GM21526 (cell line): ENCODE data around the gene P2RX7.

ENCODE experiments used
- ATAC-seq: cut with Tn5 transposase; IDR thresholded peaks from one replicate; pipeline ENCODE4 v1.9.1; 2021; ENCODE audit warnings: moderate library complexity; ENCODE audit not compliant: unreplicated experiment, low FRiP score

The P2RX7 gene

DNA sequence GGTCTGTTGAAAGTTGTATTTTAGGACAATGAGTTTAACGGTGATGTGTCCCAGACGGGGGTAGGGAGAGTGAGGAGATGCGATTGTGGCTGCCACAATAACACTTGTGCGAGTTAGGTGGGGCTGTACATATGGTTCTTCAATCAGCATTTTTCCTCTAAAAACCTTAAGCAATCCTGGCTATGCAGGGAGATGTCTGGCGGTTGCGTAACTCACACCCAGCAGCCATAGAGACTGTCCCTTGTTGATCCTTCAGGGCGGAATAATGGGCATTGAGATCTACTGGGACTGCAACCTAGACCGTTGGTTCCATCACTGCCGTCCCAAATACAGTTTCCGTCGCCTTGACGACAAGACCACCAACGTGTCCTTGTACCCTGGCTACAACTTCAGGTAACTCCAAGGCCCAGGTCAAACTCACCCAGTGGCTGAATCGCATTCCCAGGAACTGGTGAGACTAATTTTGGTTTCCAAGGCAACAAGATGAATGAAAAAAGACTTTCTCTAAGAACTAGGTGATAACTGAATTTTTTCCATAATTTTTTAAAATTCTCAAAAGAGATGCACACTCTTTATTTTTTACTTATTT, 34.6 kb downstream of the P2RX7 start:
- no peak for ATAC-seq

DNA sequence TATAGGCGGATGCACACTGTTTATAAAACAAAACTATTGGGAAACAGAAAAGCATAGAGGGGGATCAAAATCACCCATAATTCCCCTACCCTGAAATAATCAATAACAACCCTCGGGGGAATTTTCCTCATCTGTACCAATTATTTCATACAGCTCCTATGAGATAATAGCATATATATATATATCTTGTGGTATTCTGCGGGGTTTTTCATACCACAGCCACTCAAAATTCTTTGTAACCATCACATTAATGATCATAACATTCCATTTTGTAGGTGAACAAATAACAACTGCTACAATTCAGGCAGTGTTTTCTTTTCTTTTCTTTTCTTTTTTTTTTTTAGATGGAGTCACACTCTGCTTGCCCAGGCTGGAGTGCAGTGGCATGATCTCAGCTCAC, 35.3 kb downstream of the P2RX7 start:
- no peak for ATAC-seq

DNA sequence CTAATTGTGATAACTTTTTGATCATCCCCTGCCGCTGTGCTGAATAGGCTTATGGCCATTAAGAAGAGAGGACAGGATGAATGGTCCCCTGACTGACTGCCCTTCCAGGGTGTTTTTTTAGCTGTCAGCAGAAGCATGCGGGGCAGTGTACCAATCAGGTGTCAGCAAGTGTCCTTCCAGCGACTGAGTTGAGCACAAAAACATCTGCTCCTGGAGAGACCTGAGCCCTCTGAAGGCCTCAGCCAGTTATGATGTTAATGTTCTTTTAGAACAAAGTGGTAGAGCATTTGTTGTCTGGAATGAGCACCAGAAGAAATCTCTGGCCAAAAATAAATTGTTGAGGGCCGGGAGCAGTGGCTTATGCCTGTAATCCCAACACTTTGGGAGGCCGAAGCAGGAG, 37.5 kb downstream of the P2RX7 start:
- no peak for ATAC-seq

GRCh38 chr12:121170611-121171260, 38.1 kb downstream of the P2RX7 start:
- no peak for ATAC-seq

- ATAC-seq = no peak
Measured at GRCh38 chr12:121172145-121172544, 39.5 kb downstream of the P2RX7 start.

- ATAC-seq = no peak
Measured at GRCh38 chr12:121175383-121176119, 42.9 kb downstream of the P2RX7 start.

- no peak for ATAC-seq
Measured at GRCh38 chr12:121176826-121177529, 44.3 kb downstream of the P2RX7 start.

GRCh38 chr12:121181181-121181580, 48.5 kb downstream of the P2RX7 start:
- ATAC-seq = no peak

GRCh38 chr12:121182222-121182893, 49.7 kb downstream of the P2RX7 start:
- ATAC-seq = no peak

DNA sequence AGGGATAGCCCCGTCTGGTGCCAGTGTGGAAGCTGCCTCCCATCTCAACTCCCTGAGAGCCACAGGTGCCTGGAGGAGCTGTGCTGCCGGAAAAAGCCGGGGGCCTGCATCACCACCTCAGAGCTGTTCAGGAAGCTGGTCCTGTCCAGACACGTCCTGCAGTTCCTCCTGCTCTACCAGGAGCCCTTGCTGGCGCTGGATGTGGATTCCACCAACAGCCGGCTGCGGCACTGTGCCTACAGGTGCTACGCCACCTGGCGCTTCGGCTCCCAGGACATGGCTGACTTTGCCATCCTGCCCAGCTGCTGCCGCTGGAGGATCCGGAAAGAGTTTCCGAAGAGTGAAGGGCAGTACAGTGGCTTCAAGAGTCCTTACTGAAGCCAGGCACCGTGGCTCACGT, 51.7 kb downstream of the P2RX7 start:
- no peak for ATAC-seq

- no peak for ATAC-seq
Measured at GRCh38 chr12:121184984-121185889, 52.6 kb downstream of the P2RX7 start.

GRCh38 chr12:121186826-121187225, 54.1 kb downstream of the P2RX7 start:
- ATAC-seq = no peak

DNA sequence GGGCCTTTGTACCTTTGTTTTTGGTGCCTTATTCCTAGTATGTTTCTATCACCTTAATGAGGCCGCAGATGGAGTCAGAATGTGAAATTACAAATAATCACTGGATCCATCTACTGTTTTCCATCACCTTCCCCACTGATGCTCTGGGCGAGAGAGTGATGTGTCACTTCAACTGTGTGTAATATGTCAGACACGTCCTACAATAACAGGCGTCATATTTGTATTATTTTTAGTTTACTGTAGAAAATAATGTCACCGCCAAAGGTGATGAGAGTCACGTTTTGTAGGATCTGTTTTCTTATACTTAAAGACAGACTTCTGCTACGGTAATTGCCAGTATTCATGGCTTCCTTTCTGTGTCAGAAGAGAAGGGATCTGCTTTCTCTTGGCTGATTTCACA, 54.8 kb downstream of the P2RX7 start:
- no peak for ATAC-seq

- ATAC-seq = no peak
Measured at GRCh38 chr12:121188227-121188626, 55.6 kb downstream of the P2RX7 start.

DNA sequence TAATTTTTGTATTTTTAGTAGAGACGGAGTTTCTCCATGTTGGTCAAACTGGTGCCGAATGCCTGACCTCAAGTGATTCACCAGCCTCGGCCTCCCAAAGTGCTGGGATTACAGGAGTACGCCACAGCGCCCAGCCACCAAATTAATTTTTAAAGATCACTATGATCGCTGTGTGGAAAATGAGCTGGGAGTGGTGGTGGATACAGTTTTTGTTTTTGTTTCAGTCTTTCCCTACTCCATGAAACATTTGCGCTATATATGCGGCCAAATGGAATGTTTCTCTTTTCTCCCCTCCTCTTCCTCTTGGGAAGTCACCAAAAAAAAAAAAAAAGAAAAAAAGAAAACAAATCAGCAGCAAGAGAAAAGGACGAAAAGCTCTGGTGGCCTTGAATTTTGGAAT, 56.5 kb downstream of the P2RX7 start:
- no peak for ATAC-seq

DNA sequence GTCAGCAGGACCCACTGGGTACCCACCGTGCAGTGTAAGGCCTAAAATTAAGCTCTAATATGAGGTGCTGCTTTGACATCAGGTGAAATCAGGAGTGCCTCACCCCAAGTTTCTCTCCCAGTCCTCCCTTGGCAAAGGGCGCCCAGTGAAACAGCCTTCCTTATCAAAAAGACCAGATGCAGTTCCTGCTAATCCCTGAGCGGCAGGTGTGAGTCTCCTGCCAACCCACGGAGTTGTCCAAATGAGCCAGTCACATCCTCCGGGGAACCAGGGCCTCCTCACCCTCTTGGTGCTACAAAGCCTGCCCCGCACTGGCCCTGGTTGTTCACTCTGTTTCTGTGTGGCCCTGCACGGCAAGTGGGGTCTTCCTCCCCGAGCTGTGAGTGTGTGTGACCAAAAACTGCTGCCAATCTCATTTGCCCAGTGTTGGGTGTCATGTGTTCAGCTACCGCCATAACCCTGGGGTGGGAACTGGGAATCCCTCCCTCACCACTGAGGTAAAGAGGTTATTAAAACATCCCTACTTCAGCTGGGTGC, 57.0 kb downstream of the P2RX7 start:
- no peak for ATAC-seq

- no peak for ATAC-seq
Measured at GRCh38 chr12:121190523-121191031, 57.9 kb downstream of the P2RX7 start.

DNA sequence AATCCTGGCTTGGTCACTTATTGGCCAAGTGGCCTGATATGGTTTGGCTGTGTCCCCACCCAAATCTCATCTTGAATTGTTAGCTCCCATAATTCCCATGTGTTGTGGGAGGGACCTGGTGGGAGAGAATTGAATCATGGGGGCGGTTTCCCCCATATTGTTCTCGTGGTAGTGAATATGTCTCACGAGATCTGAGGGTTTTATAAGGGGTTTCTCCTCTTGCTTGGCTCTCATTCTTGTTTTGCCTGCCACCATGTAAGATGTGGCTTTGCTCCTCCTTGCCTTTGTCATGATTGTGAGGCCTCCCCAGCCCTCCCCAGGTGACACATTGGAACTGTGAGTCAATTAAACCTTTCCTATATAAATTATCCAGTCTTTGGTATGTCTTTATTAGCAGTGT, 58.5 kb downstream of the P2RX7 start:
- ATAC-seq = no peak

- ATAC-seq = no peak
Measured at GRCh38 chr12:121196902-121197301, 64.2 kb downstream of the P2RX7 start.
